ENCODE measurements around the gene TMEM247. TPM values are rescaled to one million over a fixed set of nuclear protein-coding genes. Genes with fewer than 3 reads are reported as not detected.

Gene TMEM247
- total RNA-seq, 1 donor from 2014 or later = not detected

GRCh38 chr2:46435796-46436360 lies 43.5 kb upstream of the TMEM247 start:
- Histone ChIP-seq H4K20me1 (ENCODE audit: insufficient read depth, low read length) (no peaks in the 10 kb centered on the region), H3K9ac (ENCODE audit: low read length) (no peak overlapping the region), H3K27me3 (ENCODE audit: insufficient read depth, low read length) (peaks cover 3% of the 10 kb centered on the region), H3K36me3 (ENCODE audit: insufficient read depth, low read length) (no peaks in the 10 kb centered on the region), H3K79me2 (ENCODE audit: insufficient read depth, low read length) (no peaks in the 10 kb centered on the region), H3K4me1 (ENCODE audit: insufficient read depth, low read length) (peaks cover 13% of the 10 kb centered on the region), H2AFZ (ENCODE audit: low read depth, low read length) (no peak overlapping the region), H3K27ac (ENCODE audit: low read depth, low read length) (no peak overlapping the region), H3K9me3 (ENCODE audit: insufficient read depth, low read depth, low read length) (no peaks in the 10 kb centered on the region), H3K4me2 (ENCODE audit: low read length) (no peak overlapping the region), H3K4me3 (ENCODE audit: insufficient read depth, low read depth, low read length) (no peak overlapping the region)
- Mint-ChIP-seq H3K27me3 (ENCODE audit: low read depth, unreplicated experiment) (peaks cover 4% of the 10 kb centered on the region), H3K36me3 (ENCODE audit: low read depth, unreplicated experiment) (no peaks in the 10 kb centered on the region), H3K4me3 (ENCODE audit: unreplicated experiment) (no peak overlapping the region), H3K4me1 (ENCODE audit: low read depth, unreplicated experiment) (peaks cover 39% of the 10 kb centered on the region), H3K27ac (ENCODE audit: unreplicated experiment) (peak overlapping the region; percentile 84), H3K9me3 (ENCODE audit: unreplicated experiment) (no peaks in the 10 kb centered on the region)
- FAIRE-seq (no peak), DNase-seq (ENCODE audit: low read depth) (peak; percentile 73)
- TF ChIP-seq, protein P1, sequence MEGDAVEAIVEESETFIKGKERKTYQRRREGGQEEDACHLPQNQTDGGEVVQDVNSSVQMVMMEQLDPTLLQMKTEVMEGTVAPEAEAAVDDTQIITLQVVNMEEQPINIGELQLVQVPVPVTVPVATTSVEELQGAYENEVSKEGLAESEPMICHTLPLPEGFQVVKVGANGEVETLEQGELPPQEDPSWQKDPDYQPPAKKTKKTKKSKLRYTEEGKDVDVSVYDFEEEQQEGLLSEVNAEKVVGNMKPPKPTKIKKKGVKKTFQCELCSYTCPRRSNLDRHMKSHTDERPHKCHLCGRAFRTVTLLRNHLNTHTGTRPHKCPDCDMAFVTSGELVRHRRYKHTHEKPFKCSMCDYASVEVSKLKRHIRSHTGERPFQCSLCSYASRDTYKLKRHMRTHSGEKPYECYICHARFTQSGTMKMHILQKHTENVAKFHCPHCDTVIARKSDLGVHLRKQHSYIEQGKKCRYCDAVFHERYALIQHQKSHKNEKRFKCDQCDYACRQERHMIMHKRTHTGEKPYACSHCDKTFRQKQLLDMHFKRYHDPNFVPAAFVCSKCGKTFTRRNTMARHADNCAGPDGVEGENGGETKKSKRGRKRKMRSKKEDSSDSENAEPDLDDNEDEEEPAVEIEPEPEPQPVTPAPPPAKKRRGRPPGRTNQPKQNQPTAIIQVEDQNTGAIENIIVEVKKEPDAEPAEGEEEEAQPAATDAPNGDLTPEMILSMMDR (IDR thresholded peaks at IDR 0.05; ENCODE audit: insufficient read depth, low read depth, low read length) = no peak
- no peak for TF ChIP-seq EZH2 (IDR thresholded peaks at IDR 0.05; ENCODE audit: insufficient read depth, low read length)

- Histone ChIP-seq H3K36me3 (ENCODE audit: insufficient read depth, low read length) (no peaks in the 10 kb centered on the region), H3K9me3 (ENCODE audit: insufficient read depth, low read depth, low read length) (no peaks in the 10 kb centered on the region), H3K4me2 (ENCODE audit: low read length) (no peak overlapping the region), H3K4me1 (ENCODE audit: insufficient read depth, low read length) (peaks cover 13% of the 10 kb centered on the region), H3K4me3 (ENCODE audit: insufficient read depth, low read depth, low read length) (no peak overlapping the region), H4K20me1 (ENCODE audit: insufficient read depth, low read length) (no peaks in the 10 kb centered on the region), H2AFZ (ENCODE audit: low read depth, low read length) (no peak overlapping the region), H3K9ac (ENCODE audit: low read length) (no peak overlapping the region), H3K79me2 (ENCODE audit: insufficient read depth, low read length) (no peaks in the 10 kb centered on the region), H3K27ac (ENCODE audit: low read depth, low read length) (no peak overlapping the region), H3K27me3 (ENCODE audit: insufficient read depth, low read length) (peaks cover 3% of the 10 kb centered on the region)
- no peaks in the 10 kb centered on the region for H3K36me3 Mint-ChIP-seq (ENCODE audit: low read depth, unreplicated experiment)
- H3K9me3 Mint-ChIP-seq (ENCODE audit: unreplicated experiment) = no peaks in the 10 kb centered on the region
- FAIRE-seq (no peak), DNase-seq (ENCODE audit: low read depth) (no peak)
- peaks cover 32% of the 10 kb centered on the region for H3K4me1 Mint-ChIP-seq (ENCODE audit: low read depth, unreplicated experiment)
- H3K27me3 Mint-ChIP-seq (ENCODE audit: low read depth, unreplicated experiment) = peaks cover 4% of the 10 kb centered on the region
- H3K4me3 Mint-ChIP-seq (ENCODE audit: unreplicated experiment) = no peak overlapping the region
- no peak overlapping the region for H3K27ac Mint-ChIP-seq (ENCODE audit: unreplicated experiment)
- TF ChIP-seq EZH2 (IDR thresholded peaks at IDR 0.05; ENCODE audit: insufficient read depth, low read length) = no peak
- TF ChIP-seq, protein P1 (IDR thresholded peaks at IDR 0.05; ENCODE audit: insufficient read depth, low read depth, low read length) = no peak
Measured at GRCh38 chr2:46436800-46437199, 42.6 kb upstream of the TMEM247 start.

- H3K79me2 ChIP-seq (ENCODE audit: insufficient read depth, low read length) = no peaks in the 10 kb centered on the region
Measured at GRCh38 chr2:46438102-46438501, 41.3 kb upstream of the TMEM247 start.

More at GRCh38 chr2:46438102-46438501, 41.3 kb upstream of the TMEM247 start:
- Mint-ChIP-seq H3K4me3 (ENCODE audit: unreplicated experiment) (no peak overlapping the region), H3K27ac (ENCODE audit: unreplicated experiment) (no peak overlapping the region), H3K36me3 (ENCODE audit: low read depth, unreplicated experiment) (no peaks in the 10 kb centered on the region), H3K9me3 (ENCODE audit: unreplicated experiment) (no peaks in the 10 kb centered on the region), H3K27me3 (ENCODE audit: low read depth, unreplicated experiment) (peaks cover 4% of the 10 kb centered on the region), H3K4me1 (ENCODE audit: low read depth, unreplicated experiment) (peaks cover 28% of the 10 kb centered on the region)
- DNase-seq (ENCODE audit: low read depth) = no peak
- H3K36me3 ChIP-seq (ENCODE audit: insufficient read depth, low read length) = no peaks in the 10 kb centered on the region
- TF ChIP-seq, protein P1 (IDR thresholded peaks at IDR 0.05; ENCODE audit: insufficient read depth, low read depth, low read length) = no peak
- TF ChIP-seq EZH2 (IDR thresholded peaks at IDR 0.05; ENCODE audit: insufficient read depth, low read length) = no peak
- no peak overlapping the region for H3K9ac ChIP-seq (ENCODE audit: low read length)
- no peaks in the 10 kb centered on the region for H3K9me3 ChIP-seq (ENCODE audit: insufficient read depth, low read depth, low read length)
- H3K4me1 ChIP-seq (ENCODE audit: insufficient read depth, low read length) = peaks cover 13% of the 10 kb centered on the region
- H2AFZ ChIP-seq (ENCODE audit: low read depth, low read length) = no peak overlapping the region
- no peak overlapping the region for H3K4me3 ChIP-seq (ENCODE audit: insufficient read depth, low read depth, low read length)
- H3K27ac ChIP-seq (ENCODE audit: low read depth, low read length) = no peak overlapping the region
- no peak overlapping the region for H3K4me2 ChIP-seq (ENCODE audit: low read length)
- peaks cover 3% of the 10 kb centered on the region for H3K27me3 ChIP-seq (ENCODE audit: insufficient read depth, low read length)
- FAIRE-seq = no peak
- H4K20me1 ChIP-seq (ENCODE audit: insufficient read depth, low read length) = no peaks in the 10 kb centered on the region

Measured in astrocyte (in vitro differentiated cells and primary cell).